CD4-positive, alpha-beta T cell treated with Interleukin-4 for 4 hours (primary cell): ENCODE results near the gene G3BP2.
"Not testable (repeated sequence)": the region's sequence is repeated elsewhere in the genome, so short reads cannot be mapped to it uniquely, and the experiment has no call there.

Source experiments
- DNase-seq: peaks from one replicate; pipeline ENCODE4 v3.0.0-alpha.2; 2020

G3BP2 gene

DNA sequence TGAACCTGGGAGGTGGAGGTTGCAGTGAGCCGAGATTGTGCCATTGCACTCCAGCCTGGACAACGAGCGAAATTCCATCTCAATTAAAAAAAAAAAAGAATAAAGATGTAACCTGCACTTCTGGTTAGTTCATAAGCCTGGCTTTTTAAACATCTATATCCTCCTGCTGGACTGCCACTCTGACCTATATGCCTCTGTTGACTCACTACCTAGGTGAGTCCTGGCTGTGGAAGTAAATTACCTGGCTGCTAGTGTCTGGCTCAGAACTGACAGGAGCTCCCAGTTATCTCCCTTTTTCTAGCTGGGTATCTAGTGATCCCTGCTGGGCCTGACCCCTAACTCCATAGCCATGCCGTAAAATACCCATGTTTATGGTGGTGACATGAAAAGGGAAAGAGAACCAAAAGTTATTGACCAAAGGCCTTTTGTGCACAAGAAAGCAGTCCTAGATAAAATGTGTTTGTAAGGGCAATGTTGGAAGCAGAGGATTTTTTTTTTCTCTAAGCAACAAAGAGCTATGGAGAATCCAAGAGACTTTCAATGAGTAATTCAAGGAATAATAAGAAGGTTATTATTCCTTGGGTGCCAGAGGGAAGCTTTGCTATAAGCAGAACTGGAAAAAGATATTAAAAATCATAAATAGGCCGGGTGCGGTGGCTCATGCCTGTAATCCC, 10.4 kb upstream of the G3BP2 start:
- DNase-seq = no peak

DNA sequence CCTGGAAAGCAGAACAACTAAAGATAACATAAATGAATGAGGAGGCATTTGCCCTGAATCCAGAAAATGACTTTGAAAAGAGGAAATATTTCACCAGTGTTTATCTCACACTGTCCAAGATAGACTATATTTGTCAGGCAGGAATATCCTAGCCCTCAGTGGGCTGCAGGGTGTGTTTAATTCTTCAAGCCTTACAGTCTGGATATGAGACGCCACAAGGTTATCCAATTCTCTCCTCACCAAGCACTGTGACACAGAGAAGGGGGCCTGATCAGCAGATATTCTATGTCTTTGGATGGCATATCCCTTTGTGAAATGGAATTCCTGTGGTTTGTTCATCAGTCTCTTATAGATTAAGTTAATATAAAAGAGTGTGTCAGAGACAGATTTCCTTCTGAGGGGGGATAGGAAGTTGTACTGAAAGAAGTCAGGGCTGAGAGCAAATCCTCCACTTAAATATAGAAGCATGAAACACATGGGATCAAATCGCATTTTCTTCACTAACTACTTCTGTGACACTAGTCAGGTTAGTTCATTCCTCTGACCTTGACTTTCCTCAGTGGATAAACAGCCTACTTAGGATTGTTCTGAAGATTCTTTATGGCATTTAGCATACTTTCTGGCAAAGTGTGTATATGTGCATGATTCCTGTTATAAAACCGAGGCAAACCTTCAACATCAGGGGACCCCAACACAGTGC, 6.8 kb upstream of the G3BP2 start:
- no peak for DNase-seq

GRCh38 chr4:75678965-75679364, 5.8 kb upstream of the G3BP2 start:
- no peak for DNase-seq

GRCh38 chr4:75678473-75678872, 5.3 kb upstream of the G3BP2 start:
- DNase-seq = no peak

- DNase-seq = no peak
Observed at GRCh38 chr4:75675004-75675531, 1.9 kb upstream of the G3BP2 start.

DNA sequence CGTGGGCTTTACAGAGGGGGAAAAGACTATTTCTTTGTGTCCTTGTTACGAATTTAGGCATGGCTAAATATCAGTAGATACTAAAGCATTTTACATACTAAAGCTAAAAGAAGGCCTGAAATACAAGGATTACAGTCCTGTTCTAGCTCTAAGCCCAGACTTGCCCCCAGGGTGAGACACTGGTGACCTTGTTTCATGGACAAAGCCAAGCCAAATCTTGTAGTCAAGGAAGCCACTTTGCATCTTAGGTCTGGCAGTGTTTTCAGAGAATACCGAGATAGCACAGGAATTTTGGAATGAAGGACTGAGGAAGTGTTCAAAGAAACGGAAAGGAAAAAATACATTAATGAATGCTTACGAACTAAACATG, 733 bp upstream of the G3BP2 start:
- DNase-seq = no peak

GRCh38 chr4:75672461-75673026, 667 bp downstream of the G3BP2 start:
- DNase-seq = peak; percentile 77

DNA sequence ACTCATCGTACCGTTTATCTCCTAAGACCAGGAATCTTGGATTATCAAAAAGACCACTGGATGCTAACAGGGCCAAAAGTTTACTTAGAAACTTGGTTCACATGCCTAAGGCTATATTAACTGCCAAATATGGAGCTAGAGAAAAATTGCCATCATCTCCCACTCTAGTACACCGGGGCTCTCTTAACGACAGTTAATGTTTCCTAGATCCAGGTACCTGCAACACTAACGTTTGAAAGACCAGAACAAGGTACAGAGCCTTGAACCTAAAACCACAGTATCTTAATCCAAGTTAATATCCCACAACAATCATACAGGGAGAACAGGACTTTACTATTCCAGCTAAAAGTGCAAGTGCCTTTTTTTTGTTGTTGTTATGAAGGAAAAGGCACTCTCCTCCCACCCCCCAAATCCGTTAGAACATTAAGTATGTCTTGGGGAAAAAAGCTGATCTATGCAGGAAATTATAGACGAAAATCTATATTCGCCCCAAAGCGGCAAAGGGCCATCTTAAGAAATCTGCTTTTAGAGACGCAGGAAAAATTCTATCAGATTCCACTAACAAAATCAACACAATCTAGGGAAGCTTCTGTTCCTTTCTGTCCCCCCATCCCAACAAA, 1.3 kb downstream of the G3BP2 start:
- no peak for DNase-seq

DNA sequence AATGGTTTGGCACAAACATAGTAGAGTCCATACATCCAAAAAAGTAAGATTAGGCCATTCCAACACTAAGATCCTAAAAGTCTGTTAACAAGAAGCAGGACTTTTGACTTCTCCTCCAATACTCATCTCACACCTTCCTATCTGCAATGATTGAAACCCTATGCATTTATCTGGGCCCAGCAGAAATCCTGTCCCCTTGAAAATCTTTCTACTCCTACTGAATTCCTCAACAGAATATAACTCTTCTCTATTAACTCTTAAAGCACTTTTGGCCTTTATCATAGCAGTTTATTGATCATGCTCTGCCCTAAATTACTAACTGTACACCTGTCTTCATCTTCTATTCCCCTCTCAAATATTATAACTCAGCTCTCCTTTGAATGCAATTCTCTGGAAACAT, 4.6 kb downstream of the G3BP2 start:
- no peak for DNase-seq

- not testable (repeated sequence) for DNase-seq
Observed at GRCh38 chr4:75667636-75668035, 5.6 kb downstream of the G3BP2 start.

GRCh38 chr4:75666299-75666698, 6.9 kb downstream of the G3BP2 start:
- peak; percentile 15 for DNase-seq

- DNase-seq = not testable (repeated sequence)
Observed at GRCh38 chr4:75664604-75665003, 8.6 kb downstream of the G3BP2 start.

- DNase-seq = no peak
Observed at GRCh38 chr4:75662626-75663025, 10.6 kb downstream of the G3BP2 start.

DNA sequence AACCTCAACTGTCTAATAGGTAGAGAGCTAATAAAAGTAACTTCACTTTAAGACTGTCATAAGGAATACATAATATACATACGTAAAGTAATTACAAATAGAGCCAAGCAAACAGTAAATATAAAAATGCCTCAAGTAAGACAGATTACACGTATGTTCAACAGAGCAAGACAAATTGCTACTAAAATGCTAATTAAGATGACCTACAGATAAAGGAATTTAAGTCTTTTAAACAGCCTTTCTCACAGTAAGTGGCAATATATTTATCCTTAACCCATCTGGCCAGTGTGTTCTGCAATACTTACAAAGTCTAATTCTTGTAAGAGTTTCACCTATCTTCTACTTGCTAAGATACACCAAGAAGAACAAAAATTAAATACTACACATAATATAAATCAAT, 12.7 kb downstream of the G3BP2 start:
- no peak for DNase-seq

DNA sequence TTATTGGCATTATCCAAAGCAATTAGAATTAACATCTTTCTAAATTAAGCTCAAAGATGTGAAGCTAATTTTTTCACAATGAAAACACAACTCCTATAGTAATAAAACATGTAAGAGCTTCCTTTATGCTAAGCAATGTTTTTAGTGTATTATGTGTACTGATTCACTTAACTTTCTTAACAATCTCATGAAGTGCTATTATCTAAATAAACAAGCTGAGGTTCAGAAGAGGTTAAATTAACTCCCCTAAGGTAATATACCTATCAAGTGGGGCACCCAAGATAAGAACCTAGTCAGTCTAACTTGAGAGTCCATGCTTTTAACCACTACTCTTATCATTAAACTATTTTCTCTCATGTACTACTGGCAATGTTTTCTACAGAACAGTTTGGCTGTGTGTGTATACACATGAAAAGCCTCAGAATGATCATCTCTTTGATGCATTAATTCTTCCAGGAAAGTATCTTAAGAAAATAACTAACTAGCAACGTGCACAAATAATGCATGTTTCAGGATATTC, 13.6 kb downstream of the G3BP2 start:
- no peak for DNase-seq

DNA sequence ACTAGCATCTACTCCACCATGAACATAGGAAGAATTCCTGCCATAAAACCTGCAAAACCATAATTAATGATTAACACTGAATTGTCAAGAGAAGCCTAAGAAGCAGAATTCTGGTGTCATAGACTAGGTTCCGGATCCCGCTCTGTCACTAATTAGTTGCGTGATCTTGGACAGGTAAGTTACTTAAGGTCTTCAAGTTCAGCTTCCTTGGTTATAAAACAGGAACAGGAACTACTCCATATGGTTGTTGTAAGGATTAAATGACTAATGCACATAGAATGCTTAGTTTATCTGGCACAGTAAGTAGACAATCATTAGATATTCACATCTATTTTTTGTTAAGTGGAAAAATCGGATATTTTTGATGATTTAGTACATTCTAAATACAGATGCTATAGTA, 14.3 kb downstream of the G3BP2 start:
- DNase-seq = no peak

GRCh38 chr4:75655562-75655961, 17.6 kb downstream of the G3BP2 start:
- DNase-seq = peak; percentile 64

DNA sequence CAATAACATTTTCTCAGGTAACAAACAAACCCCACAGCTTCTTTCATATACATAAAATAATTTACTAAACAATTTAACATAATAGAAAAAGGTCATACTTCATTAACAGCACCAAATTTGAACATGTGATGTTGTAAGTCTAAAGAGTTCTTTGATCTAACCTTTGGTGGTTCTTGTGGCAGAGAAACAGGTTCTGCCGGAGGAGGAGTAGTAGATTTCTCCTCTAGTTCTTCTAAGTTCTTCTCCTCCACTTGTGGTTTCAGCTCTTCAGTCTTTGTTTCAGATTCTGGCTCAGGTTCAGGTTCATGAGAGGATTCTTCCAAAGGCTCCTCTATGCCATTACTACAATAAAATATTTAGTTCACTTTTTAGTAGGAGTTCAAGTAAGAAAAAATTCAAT, 18.3 kb downstream of the G3BP2 start:
- peak; percentile 44 for DNase-seq

DNA sequence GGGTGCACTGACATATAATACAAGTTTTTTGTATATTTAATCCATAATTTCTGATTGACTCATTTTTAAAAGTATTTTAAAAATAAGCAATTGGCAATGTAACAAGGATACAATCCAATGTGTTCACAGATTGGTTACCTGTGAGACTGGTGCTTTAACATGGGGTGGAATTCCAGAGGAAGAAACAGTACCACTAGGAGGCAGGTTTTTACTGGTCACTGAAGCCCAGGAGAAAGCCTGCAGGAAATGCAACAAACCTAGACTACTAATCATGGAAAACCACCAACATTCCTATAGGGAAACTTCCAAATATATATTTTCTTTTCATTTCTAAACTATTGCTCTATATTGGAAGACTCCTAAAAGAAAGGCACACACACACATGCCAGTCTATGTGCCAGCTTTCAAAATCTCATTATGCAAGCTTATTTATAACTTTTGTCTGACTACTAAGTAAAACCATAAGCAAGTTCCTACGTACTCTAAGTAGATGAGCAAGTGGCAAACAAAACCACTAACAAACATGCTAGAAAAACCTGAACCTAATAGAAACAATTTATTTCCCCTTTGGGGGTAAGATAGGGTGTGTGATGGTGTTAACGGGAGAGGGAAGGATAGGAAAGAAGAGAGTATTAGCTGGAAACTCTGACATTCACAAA, 19.2 kb downstream of the G3BP2 start:
- DNase-seq = no peak

DNA sequence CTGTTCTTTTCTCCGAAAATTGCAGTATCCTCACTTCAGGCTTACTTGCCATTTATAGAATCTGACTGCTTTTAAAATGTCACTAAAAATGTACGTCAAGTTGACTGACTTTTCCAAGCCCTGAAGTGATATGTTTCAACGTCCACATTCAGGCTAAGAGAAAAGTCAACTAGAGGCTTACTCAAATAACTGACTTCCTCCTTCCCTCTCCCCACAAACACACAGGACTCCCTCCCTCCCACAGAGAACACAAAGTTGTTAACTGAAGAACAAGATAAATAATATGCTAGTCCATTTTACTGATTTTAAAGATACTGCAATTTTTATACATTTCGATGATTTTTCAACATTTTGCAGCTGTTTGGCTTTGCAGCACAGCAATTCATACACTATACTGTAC, 29.1 kb downstream of the G3BP2 start:
- no peak for DNase-seq

- DNase-seq = no peak
Observed at GRCh38 chr4:75643651-75644050, 29.6 kb downstream of the G3BP2 start.

- DNase-seq = no peak
Observed at GRCh38 chr4:75639124-75639695, 34.0 kb downstream of the G3BP2 start.

DNA sequence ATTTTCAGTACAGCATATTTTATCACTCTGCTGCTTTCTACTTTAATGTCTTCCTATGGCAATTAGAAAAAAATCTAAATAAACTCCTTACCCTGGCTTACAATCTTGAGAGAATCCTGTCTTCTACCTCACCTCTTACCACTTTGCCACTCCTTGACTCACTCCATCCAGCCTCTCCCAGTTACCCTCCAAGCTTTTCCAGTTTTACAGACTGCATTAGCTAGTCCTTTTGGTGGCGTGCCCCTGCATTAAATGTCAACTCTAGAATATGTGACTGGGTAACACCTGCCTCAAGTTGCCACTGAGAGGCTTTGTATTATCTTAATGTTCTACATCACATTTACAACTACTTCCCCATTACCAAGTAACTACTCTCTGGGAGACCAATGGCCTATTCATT, 35.4 kb downstream of the G3BP2 start:
- DNase-seq = no peak
